HG03439 (cell line): ENCODE data around the gene TBX6.

Experiments
- ATAC-seq: cut with Tn5 transposase; IDR thresholded peaks from one replicate; pipeline ENCODE4 v1.9.1; 2021; ENCODE audit warnings: mild to moderate bottlenecking, moderate library complexity; ENCODE audit not compliant: unreplicated experiment

TBX6 gene

DNA sequence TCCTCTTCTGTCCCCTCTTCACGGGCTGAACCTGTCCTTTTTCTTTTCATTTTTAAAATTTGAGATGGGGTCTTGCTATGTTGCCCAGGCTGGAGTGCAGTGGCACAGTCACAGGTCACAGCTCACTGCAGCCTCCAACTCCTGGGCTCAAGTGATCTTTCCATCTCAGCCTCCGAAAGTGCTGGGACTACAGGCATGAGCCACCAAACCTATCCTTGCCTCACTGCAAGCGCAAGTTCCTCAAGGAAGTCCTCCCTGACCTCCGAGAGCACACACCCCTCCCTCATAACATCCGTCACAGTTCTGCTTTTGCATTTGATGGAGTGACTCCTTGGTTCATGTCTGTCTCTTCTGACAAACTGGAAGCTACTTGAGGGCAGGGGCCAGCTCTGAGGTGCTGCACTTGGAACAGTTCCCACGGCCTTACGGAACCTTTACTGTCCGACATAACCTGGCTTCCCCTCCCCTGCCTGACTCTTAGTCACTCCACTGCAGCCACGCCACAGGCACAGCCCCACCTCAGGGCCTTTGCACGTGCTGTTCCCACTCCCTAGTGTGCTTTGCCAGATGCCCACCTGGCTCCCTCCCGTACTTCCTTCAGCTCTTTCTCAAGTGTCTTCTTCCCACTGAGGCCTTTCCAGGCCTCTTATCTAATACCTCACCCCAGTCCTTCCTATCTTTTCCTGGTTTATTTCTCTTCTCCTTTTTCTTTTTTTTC, 4.4 kb downstream of the TBX6 start:
- no peak for ATAC-seq

DNA sequence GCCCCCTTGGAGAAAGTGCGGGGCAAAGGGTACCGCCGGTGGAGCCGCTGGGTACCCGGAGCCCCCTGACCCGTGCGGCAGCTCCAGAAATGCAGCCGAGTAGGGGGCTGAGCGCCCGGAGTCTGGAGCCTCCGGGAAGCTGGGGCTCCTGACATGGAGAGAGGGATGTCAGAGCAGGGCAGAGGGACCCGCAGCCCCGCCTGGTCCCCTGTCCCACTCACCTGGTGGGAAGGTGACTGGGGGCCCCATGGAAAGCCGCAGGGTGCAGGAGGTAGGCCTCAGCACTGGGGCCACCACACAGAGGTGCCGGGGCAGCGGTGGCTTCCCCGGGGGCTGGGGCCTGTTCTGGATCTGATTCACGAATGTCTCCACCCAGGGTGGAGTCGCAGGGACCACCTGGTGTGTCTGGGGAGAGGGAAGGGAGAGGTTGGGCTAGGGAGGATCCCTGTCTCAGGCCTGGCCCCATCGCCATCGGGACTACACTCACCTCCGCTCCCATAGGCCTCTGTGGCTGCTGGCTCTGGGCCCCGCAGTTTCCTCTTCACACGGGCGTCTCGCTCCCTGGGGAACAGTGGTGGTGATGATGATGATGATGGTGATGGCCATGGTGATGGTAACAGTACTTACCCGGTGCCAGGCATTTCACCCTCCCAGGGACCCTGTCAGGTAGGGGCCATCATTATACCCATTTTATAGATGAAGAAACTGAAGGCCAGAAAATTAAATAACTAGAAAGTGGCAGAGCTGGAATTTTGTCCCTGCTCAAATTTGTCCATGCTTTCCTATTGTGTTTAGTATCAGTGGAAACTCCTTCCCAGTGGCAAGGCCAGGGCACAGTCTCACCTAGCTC, 5.2 kb downstream of the TBX6 start:
- no peak for ATAC-seq

GRCh38 chr16:30085820-30086219, 5.9 kb downstream of the TBX6 start:
- no peak for ATAC-seq

- ATAC-seq = no peak
Observed at GRCh38 chr16:30085247-30085646, 6.5 kb downstream of the TBX6 start.

DNA sequence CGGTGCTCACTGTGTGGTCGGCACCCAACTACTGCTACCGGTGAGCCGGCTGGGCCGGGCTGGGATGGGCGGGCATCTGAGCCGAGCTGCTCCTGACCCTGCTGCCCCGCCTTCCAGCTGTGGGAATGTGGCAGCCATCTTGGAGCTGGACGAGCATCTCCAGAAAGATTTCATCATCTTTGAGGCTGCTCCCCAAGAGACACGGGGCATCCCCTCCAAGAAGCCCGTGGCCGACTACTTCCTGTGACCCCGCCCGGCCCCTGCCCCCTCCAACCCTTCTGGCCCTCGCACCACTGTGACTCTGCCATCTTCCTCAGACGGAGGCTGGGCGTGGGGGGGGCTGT, 6.9 kb downstream of the TBX6 start:
- ATAC-seq = no peak

GRCh38 chr16:30084096-30084815, 7.5 kb downstream of the TBX6 start:
- no peak for ATAC-seq

- ATAC-seq = no peak
Observed at GRCh38 chr16:30083216-30084055, 8.3 kb downstream of the TBX6 start.

- no peak for ATAC-seq
Observed at GRCh38 chr16:30082545-30083090, 9.1 kb downstream of the TBX6 start.

GRCh38 chr16:30079480-30079879, 12.2 kb downstream of the TBX6 start:
- ATAC-seq = no peak

GRCh38 chr16:30078744-30079143, 13.0 kb downstream of the TBX6 start:
- no peak for ATAC-seq

DNA sequence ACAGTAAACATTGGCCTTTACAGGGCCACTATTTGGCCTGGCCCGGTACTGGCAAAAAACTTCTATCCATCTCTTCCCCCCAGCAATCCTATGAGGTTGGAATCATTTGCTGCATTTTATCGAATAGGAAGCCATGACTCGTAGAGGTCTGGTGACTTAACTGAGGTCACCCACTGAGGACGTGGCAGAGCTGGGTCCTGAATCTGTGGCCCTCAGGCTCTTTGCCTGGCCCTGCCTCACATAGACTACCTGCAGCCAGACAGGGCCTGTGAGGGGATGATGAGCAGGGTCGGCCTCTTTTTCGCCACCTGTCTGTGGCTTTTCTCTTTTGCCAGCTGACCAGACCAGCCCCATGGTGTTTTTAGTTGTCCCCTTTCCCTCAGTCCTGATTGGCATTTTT, 14.1 kb downstream of the TBX6 start:
- no peak for ATAC-seq

GRCh38 chr16:30076276-30076791, 15.4 kb downstream of the TBX6 start:
- peak; percentile 6 for ATAC-seq

GRCh38 chr16:30075503-30076275, 16.0 kb downstream of the TBX6 start, which contains the start of gene PPP4C:
TSS of gene PPP4C (plus strand) at chr16:30075994. CDS start at chr16:30076378, 384 bp downstream.
- peak; percentile 63 for ATAC-seq

GRCh38 chr16:30070490-30070889, 21.2 kb downstream of the TBX6 start:
- ATAC-seq = no peak

GRCh38 chr16:30069611-30070462, 21.9 kb downstream of the TBX6 start:
- ATAC-seq = no peak

- no peak for ATAC-seq
Observed at GRCh38 chr16:30068750-30069610, 22.7 kb downstream of the TBX6 start.

- ATAC-seq = no peak
Observed at GRCh38 chr16:30068333-30068732, 23.4 kb downstream of the TBX6 start.

DNA sequence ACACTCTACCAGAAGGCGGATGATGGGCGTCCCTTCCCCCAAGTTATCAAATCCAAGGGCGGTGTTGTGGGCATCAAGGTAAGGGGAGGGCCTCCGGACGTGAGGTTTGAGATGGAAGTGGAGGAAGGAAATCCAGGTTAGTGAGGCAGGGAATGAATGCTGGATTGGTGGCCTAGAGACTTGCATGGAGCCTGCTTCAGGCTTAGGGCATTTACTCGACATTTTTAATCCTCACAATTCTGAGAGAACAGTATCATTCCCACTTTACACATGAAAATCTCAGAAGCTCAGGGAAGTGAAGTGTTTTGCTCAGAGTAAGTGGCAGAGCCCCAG, 24.2 kb downstream of the TBX6 start:
- no peak for ATAC-seq
